Measurements from ENCODE around the gene SLC35F5.
"Not testable (repeated sequence)": the region's sequence is repeated elsewhere in the genome, so short reads cannot be mapped to it uniquely, and the experiment has no call there.

The SLC35F5 gene

DNA sequence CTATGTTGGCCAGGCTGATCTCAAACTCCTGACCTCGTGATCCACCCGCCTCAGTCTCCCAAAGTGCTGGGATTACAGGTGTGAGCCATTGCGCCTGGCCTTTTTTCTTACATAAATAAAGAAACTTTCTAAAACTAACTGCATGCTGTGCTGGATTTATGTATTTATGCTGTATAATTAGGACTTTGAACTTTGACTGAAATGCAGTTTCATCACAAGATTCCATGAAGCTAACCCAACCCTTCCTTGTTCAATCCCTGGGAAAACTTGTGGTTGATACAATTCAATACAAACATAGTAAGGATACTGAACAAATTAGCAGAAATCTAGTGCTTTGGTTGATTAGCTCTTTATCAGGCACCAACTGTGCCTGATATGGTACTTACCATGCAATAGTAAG, 20.9 kb upstream of the SLC35F5 start:
- no peak overlapping the region for H3K27ac ChIP-seq (ENCODE audit: low read depth, low read length)
- no peak overlapping the region for H3K4me3 ChIP-seq (ENCODE audit: low read depth in 1 of 2, low read length in 2 of 2)
- H3K9ac ChIP-seq (ENCODE audit: low read depth in 1 of 2, low read length in 2 of 2), result no peak overlapping the region
- no peaks in the 10 kb centered on the region for H3K36me3 ChIP-seq (ENCODE audit: control insufficient read depth in 1 of 2, insufficient read depth in 2 of 2, low read length in 2 of 2)
- no peaks in the 10 kb centered on the region for H3K27me3 ChIP-seq (ENCODE audit: control insufficient read depth in 1 of 2, insufficient read depth in 2 of 2, low read length in 2 of 2)
- H3K9me3 ChIP-seq (ENCODE audit: control insufficient read depth in 1 of 2, low read length in 2 of 2), result no peaks in the 10 kb centered on the region
- H3K4me1 ChIP-seq (ENCODE audit: control insufficient read depth in 1 of 2, insufficient read depth in 2 of 2, low read length in 2 of 2), result peaks cover 3 to 10% of the 10 kb centered on the region in 2 donors

DNA sequence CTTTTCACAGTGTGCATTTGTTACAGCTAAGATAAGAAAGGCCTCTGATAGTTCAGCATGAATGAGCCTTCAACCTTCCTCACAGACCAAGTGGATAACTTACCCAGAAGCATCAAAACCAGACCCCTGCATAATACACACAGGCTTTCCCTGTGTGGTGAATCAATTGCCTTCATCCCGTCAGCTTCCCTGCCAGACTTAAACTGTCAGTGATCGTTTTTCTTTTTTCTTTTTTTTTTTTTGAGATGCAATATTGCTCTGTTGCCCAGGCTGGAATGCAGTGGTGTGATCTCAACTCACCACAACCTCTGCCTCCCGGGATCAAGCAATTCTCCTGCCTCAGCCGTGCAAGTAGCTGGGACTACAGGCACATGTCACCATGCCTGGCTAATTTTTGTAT, 20.5 kb upstream of the SLC35F5 start:
- no peak overlapping the region for H3K4me3 ChIP-seq (ENCODE audit: low read depth in 1 of 2, low read length in 2 of 2)
- peaks cover 3 to 10% of the 10 kb centered on the region in 2 donors for H3K4me1 ChIP-seq (ENCODE audit: control insufficient read depth in 1 of 2, insufficient read depth in 2 of 2, low read length in 2 of 2)
- H3K27ac ChIP-seq (ENCODE audit: low read depth, low read length), result no peak overlapping the region
- H3K9ac ChIP-seq (ENCODE audit: low read depth in 1 of 2, low read length in 2 of 2), result no peak overlapping the region
- H3K36me3 ChIP-seq (ENCODE audit: control insufficient read depth in 1 of 2, insufficient read depth in 2 of 2, low read length in 2 of 2), result no peaks in the 10 kb centered on the region
- no peaks in the 10 kb centered on the region for H3K27me3 ChIP-seq (ENCODE audit: control insufficient read depth in 1 of 2, insufficient read depth in 2 of 2, low read length in 2 of 2)
- H3K9me3 ChIP-seq (ENCODE audit: control insufficient read depth in 1 of 2, low read length in 2 of 2), result no peaks in the 10 kb centered on the region

DNA sequence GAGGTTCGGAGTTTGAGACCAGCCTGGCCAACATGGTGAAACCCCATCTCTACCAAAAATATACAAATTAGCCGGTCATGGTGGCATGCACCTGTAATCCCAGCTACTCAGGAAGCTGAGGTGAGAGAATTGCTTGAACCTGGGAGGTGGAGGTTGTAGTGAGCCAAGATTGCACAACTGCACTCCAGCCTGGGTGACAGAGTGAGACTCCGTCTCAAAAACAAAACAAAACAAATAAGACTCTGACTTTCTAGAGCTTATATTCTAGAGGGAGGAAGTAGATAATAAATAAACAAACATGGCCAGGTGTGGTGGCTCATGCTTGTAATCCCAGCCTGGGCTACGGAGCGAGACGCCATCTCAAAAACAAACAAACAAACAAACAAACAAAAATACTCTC, 18.2 kb upstream of the SLC35F5 start:
- not testable (repeated sequence) for H3K36me3 ChIP-seq (ENCODE audit: control insufficient read depth in 1 of 2, insufficient read depth in 2 of 2, low read length in 2 of 2); H3K4me3 ChIP-seq (ENCODE audit: low read depth in 1 of 2, low read length in 2 of 2); H3K4me1 ChIP-seq (ENCODE audit: control insufficient read depth in 1 of 2, insufficient read depth in 2 of 2, low read length in 2 of 2); H3K27me3 ChIP-seq (ENCODE audit: control insufficient read depth in 1 of 2, insufficient read depth in 2 of 2, low read length in 2 of 2); H3K9me3 ChIP-seq (ENCODE audit: control insufficient read depth in 1 of 2, low read length in 2 of 2); H3K9ac ChIP-seq (ENCODE audit: low read depth in 1 of 2, low read length in 2 of 2); H3K27ac ChIP-seq (ENCODE audit: low read depth, low read length)

- no peak overlapping the region for H3K4me3 ChIP-seq (ENCODE audit: low read depth in 1 of 2, low read length in 2 of 2)
- H3K4me1 ChIP-seq (ENCODE audit: control insufficient read depth in 1 of 2, insufficient read depth in 2 of 2, low read length in 2 of 2), result no peaks in the 10 kb centered on the region
- H3K9ac ChIP-seq (ENCODE audit: low read depth in 1 of 2, low read length in 2 of 2), result no peak overlapping the region
- no peaks in the 10 kb centered on the region for H3K27me3 ChIP-seq (ENCODE audit: control insufficient read depth in 1 of 2, insufficient read depth in 2 of 2, low read length in 2 of 2)
- no peak overlapping the region for H3K27ac ChIP-seq (ENCODE audit: low read depth, low read length)
- H3K9me3 ChIP-seq (ENCODE audit: control insufficient read depth in 1 of 2, low read length in 2 of 2), result no peaks in the 10 kb centered on the region
- H3K36me3 ChIP-seq (ENCODE audit: control insufficient read depth in 1 of 2, insufficient read depth in 2 of 2, low read length in 2 of 2), result no peaks in the 10 kb centered on the region
Measured at GRCh38 chr2:113770929-113771328, 14.5 kb upstream of the SLC35F5 start.

DNA sequence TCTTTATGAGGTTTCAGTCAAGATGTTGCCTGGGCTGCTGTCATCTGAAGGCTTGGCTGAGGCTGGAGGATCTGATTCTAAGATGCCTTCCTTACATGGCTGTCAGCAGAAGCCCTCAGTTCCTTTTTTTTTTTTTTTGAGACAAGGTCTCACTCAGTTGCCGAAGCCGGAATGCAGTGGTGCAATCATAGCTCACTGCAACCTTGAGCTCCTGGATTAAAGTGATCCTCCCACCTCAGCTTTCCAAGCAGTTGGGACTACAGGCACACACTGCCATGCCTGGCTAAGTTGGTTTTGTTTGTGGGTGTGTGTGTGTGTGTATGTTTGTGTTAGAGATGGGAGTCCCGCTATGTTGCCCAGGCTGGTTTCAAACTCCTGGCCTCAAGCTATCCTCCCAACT, 13.1 kb upstream of the SLC35F5 start:
- H3K9me3 ChIP-seq (ENCODE audit: control insufficient read depth in 1 of 2, low read length in 2 of 2), result no peaks in the 10 kb centered on the region
- H3K36me3 ChIP-seq (ENCODE audit: control insufficient read depth in 1 of 2, insufficient read depth in 2 of 2, low read length in 2 of 2), result no peaks in the 10 kb centered on the region
- H3K4me3 ChIP-seq (ENCODE audit: low read depth in 1 of 2, low read length in 2 of 2), result no peak overlapping the region
- H3K27ac ChIP-seq (ENCODE audit: low read depth, low read length), result no peak overlapping the region
- H3K4me1 ChIP-seq (ENCODE audit: control insufficient read depth in 1 of 2, insufficient read depth in 2 of 2, low read length in 2 of 2), result no peaks in the 10 kb centered on the region
- no peaks in the 10 kb centered on the region for H3K27me3 ChIP-seq (ENCODE audit: control insufficient read depth in 1 of 2, insufficient read depth in 2 of 2, low read length in 2 of 2)
- H3K9ac ChIP-seq (ENCODE audit: low read depth in 1 of 2, low read length in 2 of 2), result no peak overlapping the region

GRCh38 chr2:113768770-113769169, 12.3 kb upstream of the SLC35F5 start:
- no peaks in the 10 kb centered on the region for H3K4me1 ChIP-seq (ENCODE audit: control insufficient read depth in 1 of 2, insufficient read depth in 2 of 2, low read length in 2 of 2)
- H3K9ac ChIP-seq (ENCODE audit: low read depth in 1 of 2, low read length in 2 of 2), result no peak overlapping the region
- H3K9me3 ChIP-seq (ENCODE audit: control insufficient read depth in 1 of 2, low read length in 2 of 2), result no peaks in the 10 kb centered on the region
- H3K27ac ChIP-seq (ENCODE audit: low read depth, low read length), result no peak overlapping the region
- H3K27me3 ChIP-seq (ENCODE audit: control insufficient read depth in 1 of 2, insufficient read depth in 2 of 2, low read length in 2 of 2), result no peaks in the 10 kb centered on the region
- H3K36me3 ChIP-seq (ENCODE audit: control insufficient read depth in 1 of 2, insufficient read depth in 2 of 2, low read length in 2 of 2), result no peaks in the 10 kb centered on the region
- H3K4me3 ChIP-seq (ENCODE audit: low read depth in 1 of 2, low read length in 2 of 2), result no peak overlapping the region

GRCh38 chr2:113767811-113768460, 11.5 kb upstream of the SLC35F5 start:
- no peak overlapping the region for H3K9ac ChIP-seq (ENCODE audit: low read depth in 1 of 2, low read length in 2 of 2)
- H3K27me3 ChIP-seq (ENCODE audit: control insufficient read depth in 1 of 2, insufficient read depth in 2 of 2, low read length in 2 of 2), result no peaks in the 10 kb centered on the region
- H3K36me3 ChIP-seq (ENCODE audit: control insufficient read depth in 1 of 2, insufficient read depth in 2 of 2, low read length in 2 of 2), result no peaks in the 10 kb centered on the region
- no peak overlapping the region for H3K4me3 ChIP-seq (ENCODE audit: low read depth in 1 of 2, low read length in 2 of 2)
- no peaks in the 10 kb centered on the region for H3K4me1 ChIP-seq (ENCODE audit: control insufficient read depth in 1 of 2, insufficient read depth in 2 of 2, low read length in 2 of 2)
- H3K27ac ChIP-seq (ENCODE audit: low read depth, low read length), result no peak overlapping the region
- H3K9me3 ChIP-seq (ENCODE audit: control insufficient read depth in 1 of 2, low read length in 2 of 2), result no peaks in the 10 kb centered on the region

DNA sequence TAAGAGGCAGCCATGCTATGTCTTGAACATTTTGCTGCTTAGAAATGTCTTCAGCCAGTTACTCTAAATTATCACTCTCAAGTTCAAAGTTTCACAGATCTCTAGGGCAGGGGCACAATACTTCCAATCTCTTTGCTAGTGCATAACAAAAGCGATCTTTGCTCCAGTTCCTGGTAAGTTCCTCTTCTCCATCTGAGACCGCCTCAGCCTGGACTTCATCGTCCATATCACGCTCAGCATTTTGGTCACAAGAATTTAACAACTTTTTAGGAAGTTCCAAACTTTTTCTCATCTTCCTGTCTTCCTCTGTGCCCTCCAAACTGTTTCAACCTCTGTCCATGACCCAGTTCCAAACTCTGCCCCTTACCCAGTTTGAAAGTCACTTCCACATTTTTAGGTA, 8.8 kb upstream of the SLC35F5 start:
- H3K27me3 ChIP-seq (ENCODE audit: control insufficient read depth in 1 of 2, insufficient read depth in 2 of 2, low read length in 2 of 2), result no peaks in the 10 kb centered on the region
- H3K27ac ChIP-seq (ENCODE audit: low read depth, low read length), result no peak overlapping the region

GRCh38 chr2:113762377-113763118, 6.1 kb upstream of the SLC35F5 start:
- no peaks in the 10 kb centered on the region for H3K36me3 ChIP-seq (ENCODE audit: control insufficient read depth in 1 of 2, insufficient read depth in 2 of 2, low read length in 2 of 2)
- no peak overlapping the region for H3K27ac ChIP-seq (ENCODE audit: low read depth, low read length)
- no peaks in the 10 kb centered on the region for H3K27me3 ChIP-seq (ENCODE audit: control insufficient read depth in 1 of 2, insufficient read depth in 2 of 2, low read length in 2 of 2)
- H3K9me3 ChIP-seq (ENCODE audit: control insufficient read depth in 1 of 2, low read length in 2 of 2), result no peaks in the 10 kb centered on the region
- H3K9ac ChIP-seq (ENCODE audit: low read depth in 1 of 2, low read length in 2 of 2), result no peak overlapping the region
- H3K4me1 ChIP-seq (ENCODE audit: control insufficient read depth in 1 of 2, insufficient read depth in 2 of 2, low read length in 2 of 2), result peaks cover 2 to 6% of the 10 kb centered on the region in 2 donors
- H3K4me3 ChIP-seq (ENCODE audit: low read depth in 1 of 2, low read length in 2 of 2), result no peak overlapping the region

More for the DNA sequence above, 8.8 kb upstream of the SLC35F5 start:
- H3K9ac ChIP-seq (ENCODE audit: low read depth in 1 of 2, low read length in 2 of 2), result no peak overlapping the region
- H3K36me3 ChIP-seq (ENCODE audit: control insufficient read depth in 1 of 2, insufficient read depth in 2 of 2, low read length in 2 of 2), result no peaks in the 10 kb centered on the region
- H3K9me3 ChIP-seq (ENCODE audit: control insufficient read depth in 1 of 2, low read length in 2 of 2), result no peaks in the 10 kb centered on the region
- H3K4me1 ChIP-seq (ENCODE audit: control insufficient read depth in 1 of 2, insufficient read depth in 2 of 2, low read length in 2 of 2), result peaks cover 0 to 4% of the 10 kb centered on the region in 2 donors
- H3K4me3 ChIP-seq (ENCODE audit: low read depth in 1 of 2, low read length in 2 of 2), result no peak overlapping the region

- no peak overlapping the region for H3K27ac ChIP-seq (ENCODE audit: low read depth, low read length)
- no peak overlapping the region for H3K4me3 ChIP-seq (ENCODE audit: low read depth in 1 of 2, low read length in 2 of 2)
- no peaks in the 10 kb centered on the region for H3K36me3 ChIP-seq (ENCODE audit: control insufficient read depth in 1 of 2, insufficient read depth in 2 of 2, low read length in 2 of 2)
- H3K9me3 ChIP-seq (ENCODE audit: control insufficient read depth in 1 of 2, low read length in 2 of 2), result no peaks in the 10 kb centered on the region
- no peak overlapping the region for H3K9ac ChIP-seq (ENCODE audit: low read depth in 1 of 2, low read length in 2 of 2)
- H3K4me1 ChIP-seq (ENCODE audit: control insufficient read depth in 1 of 2, insufficient read depth in 2 of 2, low read length in 2 of 2), result peaks cover 9 to 13% of the 10 kb centered on the region in 2 donors
- H3K27me3 ChIP-seq (ENCODE audit: control insufficient read depth in 1 of 2, insufficient read depth in 2 of 2, low read length in 2 of 2), result no peaks in the 10 kb centered on the region
Measured at GRCh38 chr2:113760400-113760799, 4.0 kb upstream of the SLC35F5 start.
